Stimulated activated CD4-positive, alpha-beta T cell treated with anti-CD3 and anti-CD28 coated beads, TNF-alpha, amount 100 ng/mL, for 1 hour (primary cell): Measurements from ENCODE around the gene SART3.

Experiments
- DNase-seq, 3 donors: peaks; one replicate each; pipeline ENCODE4 v3.0.0-alpha.2; 2020; ENCODE audit warnings: low read depth in 3 of 3, low spot score in 1 of 3

SART3 gene

DNA sequence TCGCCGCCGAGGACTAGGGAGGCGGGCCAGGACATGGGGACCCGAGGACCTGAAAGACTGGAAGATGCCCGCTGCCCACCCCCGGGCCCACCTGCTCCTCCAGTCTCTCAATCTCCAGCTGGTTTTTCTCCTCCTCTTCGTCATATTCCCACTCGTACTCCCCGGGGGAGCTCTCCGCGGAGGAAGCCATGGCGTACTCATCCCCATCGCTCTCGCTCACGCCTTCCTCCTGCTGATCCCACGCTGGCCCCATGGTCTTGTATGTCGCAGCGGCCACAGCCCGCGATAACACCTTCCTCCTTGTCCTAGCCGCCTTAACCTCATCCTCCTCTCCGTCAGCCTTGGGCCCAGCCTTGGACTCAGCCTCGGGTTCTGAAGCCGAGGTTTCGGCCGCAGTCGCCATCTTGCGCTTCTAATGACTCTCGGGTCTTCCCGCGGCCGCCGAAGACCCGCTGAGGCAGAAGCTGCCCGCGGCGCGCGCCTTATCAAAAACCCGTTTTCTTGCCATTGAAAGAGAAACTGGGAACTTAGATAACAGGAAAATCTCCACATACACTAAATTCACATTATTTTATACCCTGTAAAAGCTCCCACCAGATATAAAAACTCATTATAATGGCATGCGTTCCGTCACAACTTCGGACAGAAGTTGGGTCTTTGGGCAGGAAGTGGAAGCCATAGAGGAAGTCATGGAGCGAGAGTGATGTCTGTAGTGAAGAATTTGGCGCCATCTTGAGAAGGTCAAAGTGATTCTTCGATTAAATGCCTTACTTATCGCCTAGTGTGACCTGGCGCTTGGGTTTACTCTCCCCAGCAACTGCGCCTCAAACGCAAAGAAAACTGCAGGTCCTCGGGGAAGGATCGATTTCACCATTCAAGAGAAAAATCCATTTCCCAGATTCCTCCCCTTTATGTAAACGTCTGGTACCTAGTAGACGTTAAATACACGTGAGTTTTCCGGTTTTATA lies at the start of gene SART3:
Gene SART3, minus strand, starts transcription at position 422 of the 968 bp plus-strand sequence. Its CDS starts 19 bp downstream, at position 403.
- DNase-seq: peak; percentile 40 to 65 (median 55)

DNA sequence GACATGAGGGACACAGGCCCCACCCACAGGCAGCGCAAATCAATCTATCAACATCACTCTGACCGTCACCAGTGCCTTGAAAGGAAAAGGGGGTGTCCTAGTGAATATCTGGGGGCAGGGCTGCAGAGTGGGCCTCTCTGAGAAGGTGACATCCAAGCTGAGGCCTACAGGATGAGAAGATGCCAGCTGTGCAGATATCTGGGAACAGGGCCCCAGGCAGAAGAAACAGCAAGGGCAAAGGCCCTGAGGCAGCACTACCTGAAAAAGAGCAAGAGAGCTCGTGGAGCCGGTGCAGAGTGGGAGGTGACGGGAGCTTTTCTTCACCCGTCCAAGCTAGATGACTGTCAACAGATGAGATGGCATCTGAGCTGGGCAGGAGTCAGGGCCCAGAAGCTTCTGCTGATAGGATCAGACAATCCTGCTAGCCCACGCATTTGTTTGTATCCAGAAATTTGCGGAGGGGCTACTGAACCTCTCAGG lies 49.4 kb upstream of the SART3 start:
- DNase-seq: no peak

GRCh38 chr12:108609537-108610335 lies 48.8 kb upstream of the SART3 start:
- DNase-seq: no peak

- no peak for DNase-seq
These were observed 47.6 kb upstream of the SART3 start for GRCh38 chr12:108608616-108609015.

DNA sequence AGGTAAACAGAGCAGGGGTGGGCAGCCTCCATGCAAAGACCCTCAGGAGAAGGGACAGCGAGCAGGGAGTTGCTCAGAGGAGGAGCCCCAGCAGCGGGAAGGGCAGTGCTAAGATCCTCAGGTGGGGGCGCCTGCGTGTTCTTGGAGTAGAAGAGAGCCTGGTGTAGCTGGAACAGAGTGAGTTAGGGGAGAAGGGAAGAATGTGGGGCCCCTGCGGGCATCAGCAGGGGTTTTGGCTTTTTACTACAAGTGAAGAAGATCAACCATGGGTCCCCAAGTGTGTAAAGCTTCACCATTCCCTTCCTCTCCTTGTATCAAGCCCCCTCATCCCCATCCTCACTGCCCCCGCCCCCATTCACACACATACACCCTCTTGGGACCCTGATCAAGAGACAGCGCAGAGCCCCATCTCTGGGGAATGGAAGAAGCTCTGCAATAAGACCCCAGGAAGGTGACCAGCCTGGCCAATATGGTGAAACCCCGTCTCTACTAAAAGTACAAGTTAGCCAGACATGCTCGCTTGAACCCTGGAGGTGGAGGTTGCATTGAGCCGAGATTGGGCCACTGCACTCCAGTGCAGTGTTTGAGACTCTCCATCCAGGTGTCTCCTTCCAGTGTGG lies 47.1 kb upstream of the SART3 start:
- no peak for DNase-seq

DNA sequence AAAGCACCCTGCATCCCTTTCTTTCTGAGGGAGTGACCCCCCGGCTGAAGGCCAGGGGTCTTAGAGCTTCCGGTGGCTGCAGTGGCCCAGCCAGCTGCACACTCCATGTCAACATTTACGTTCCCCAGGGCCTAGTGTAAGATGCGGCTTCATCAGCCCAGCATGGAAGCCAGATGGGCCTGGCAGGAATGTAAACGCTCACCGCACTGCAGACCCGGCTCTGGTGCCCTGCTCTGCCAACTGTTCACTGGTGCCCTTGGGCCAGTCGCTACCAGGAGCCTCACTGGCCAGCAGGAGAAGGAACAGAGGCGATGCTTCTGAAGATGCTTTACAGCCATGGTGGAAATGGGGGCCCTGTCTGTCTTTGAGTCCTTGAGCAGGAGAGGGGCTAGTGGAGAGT lies 45.5 kb upstream of the SART3 start:
- DNase-seq: no peak

- no peak for DNase-seq
These were observed 44.9 kb upstream of the SART3 start for GRCh38 chr12:108605690-108606406.

DNA sequence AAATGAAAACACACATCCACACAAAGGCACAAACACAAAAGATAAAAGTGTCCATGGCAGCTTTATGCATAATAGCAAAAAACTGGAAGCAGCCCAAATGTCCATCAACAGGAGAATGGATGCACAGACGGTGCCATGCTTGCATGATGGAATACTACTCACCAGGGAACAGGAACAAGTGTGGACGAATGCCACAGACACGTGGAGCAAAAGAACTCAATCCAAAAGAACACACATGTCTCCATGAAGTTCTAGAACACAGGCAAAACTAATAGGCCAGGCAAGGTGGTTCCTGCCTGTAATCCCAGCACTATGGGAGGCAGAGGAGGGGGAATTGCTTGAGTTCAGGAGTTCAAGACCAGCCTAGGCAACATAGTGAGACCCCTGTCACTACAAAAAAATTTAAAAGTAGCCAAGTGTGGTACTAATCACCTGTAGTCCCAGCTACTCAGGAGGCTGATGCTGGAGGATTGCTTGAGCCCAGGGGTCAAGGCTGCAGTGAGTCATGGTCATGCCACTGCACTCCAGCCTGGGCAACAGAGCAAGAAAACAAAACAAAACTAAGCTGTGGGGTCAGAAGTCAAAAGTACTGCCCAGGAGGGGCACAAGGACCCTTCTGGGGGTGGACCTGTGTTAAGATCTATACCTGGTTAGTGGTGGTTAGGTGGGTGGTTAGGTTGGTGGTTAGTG lies 44.2 kb upstream of the SART3 start:
- DNase-seq: no peak

DNA sequence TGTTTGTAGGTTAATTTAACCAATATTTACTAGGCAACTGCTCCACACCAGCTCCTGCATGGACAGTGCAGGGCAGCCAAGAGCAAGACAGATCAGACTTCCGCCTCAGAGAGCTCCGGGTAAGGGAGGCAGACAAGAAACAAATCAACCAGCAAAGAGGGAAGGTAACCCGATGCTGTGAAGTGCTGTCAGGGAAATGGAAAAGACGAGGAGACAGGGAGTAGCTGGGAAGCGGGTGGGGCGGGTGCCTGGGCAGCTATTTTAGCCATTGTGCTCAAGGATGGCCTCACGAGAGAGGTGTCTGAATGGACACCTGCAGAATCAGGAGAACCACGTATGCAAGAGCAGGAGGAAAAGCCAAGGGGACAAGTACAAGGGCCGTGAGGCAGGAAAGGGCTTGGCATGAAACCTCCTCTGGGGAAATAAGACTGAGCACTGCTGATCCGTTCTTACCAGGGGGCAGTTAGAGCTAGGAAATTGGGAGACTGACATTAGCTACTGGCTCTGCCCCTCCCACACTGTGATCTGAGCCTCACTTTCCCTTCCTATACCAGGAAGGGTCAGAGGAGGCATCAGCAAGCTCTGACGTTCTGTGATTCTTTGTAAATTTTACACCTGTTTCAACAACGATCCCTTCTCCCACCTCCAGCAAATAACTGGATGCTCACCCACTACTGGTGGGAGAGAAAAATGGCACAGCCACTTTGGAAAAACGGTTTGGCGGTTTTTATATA lies 43.4 kb upstream of the SART3 start:
- no peak for DNase-seq

GRCh38 chr12:108603743-108604142 lies 42.8 kb upstream of the SART3 start:
- DNase-seq: no peak

DNA sequence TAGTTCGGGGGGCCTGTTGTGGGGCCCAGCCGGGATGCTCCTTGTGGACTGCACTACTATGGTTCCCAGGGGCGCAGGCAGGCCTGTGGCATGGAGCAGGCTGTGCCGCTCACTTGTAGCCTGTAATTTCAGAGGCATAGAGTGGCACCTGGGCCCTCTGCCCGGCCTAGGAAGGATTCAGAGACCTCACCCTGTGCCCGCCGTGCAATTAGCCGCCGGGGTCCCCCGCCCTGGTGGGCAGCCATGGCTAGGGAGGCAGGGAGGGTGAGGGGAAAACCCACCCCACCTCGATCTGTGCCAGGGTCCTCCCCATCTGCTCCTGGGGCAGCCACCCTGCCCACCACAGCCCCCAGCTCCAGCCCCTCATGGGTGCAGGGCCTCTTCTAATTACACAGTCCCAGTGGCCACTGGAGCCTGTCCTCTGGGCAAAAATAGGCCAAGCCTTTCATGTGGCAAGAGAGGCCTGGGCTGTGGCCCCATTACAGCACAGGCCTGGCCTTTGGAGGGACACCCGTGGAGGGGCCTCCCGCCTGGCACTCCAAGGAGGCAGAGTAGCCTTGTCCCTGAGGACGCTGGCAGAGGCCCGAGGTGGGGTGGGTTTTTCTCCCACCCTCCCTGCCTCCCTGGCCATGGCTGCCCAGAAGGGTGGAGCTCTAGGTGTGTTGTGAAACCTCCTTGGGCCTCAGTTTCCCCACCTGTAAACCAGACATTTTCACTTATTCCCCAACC lies 42.2 kb upstream of the SART3 start:
- no peak for DNase-seq

- no peak for DNase-seq
These were observed 41.3 kb upstream of the SART3 start for GRCh38 chr12:108602209-108602705.

- DNase-seq: no peak
These were observed 39.7 kb upstream of the SART3 start for GRCh38 chr12:108600702-108601007.

DNA sequence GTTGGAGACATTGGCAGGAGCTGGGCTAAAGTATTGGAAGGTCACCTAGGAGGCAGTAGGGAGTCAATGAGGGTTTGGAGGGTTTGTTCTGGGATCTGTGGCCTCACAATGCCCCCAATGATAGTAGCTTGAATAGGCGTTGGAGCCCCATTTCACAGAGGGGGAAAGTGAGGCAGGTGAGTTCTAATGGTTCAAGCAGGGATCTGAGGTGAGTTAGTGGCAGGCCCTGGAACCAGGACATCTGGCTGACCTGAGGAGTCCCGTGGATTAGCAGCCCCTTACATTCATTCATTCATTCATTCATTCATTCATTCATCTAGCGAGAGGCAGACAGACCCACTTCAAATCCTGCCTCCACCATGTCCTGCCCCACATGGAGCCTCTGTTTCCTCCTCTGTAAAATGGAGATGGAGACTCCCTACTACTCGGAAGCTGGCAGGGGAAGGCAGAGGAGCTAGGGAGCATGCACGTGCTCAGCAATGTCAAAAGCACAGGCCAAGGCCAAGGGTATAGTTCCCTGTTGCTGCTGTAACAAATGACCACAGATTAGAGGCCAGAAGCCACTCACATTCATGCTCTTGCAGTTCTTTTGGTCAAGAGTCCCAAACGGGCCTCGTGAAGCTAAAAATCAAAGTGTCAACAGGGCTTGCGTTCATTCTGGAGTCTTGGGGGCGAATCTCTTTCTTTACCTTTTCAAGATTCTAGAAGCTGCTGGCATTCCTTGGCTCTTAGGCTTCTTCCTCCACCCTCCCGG lies 39.2 kb upstream of the SART3 start:
- DNase-seq: no peak

- DNase-seq: no peak
These were observed 38.6 kb upstream of the SART3 start for GRCh38 chr12:108599541-108599940.

GRCh38 chr12:108598553-108599250 lies 37.7 kb upstream of the SART3 start:
- no peak for DNase-seq
